Mucosa of descending colon (tissue), 3 donors: ENCODE data around the gene TSPAN17. TPM values are rescaled to one million over a fixed set of nuclear protein-coding genes. Genes with fewer than 3 reads are reported as not detected.

Source experiments
- ATAC-seq: fragments of 200-7000 bp; cut with Tn5 transposase; one replicate; pipeline ENCODE4 v1.9.1; 2020; ENCODE audit warnings: mild to moderate bottlenecking, moderate library complexity
- DNase-seq, 3 donors: peaks; one replicate each; pipeline ENCODE4 v3.0.0-alpha.2; 2020
- H3K36me3 ChIP-seq: fragments of 200-600 bp; one replicate; pipeline ENCODE4 v1.8.0; 2021; ENCODE audit warnings: low read depth, mild to moderate bottlenecking
- H3K4me1 ChIP-seq: fragments of 200-600 bp; one replicate; pipeline ENCODE4 v1.8.0; 2021; ENCODE audit warnings: low read depth, mild to moderate bottlenecking
- H3K4me3 ChIP-seq: fragments of 200-600 bp; one replicate; pipeline ENCODE4 v1.8.0; 2021; ENCODE audit warnings: mild to moderate bottlenecking
- H3K9me3 ChIP-seq: fragments of 200-600 bp; one replicate; pipeline ENCODE4 v1.8.0; 2021; ENCODE audit warnings: mild to moderate bottlenecking
- CTCF ChIP-seq: fragments of 200-600 bp; IDR thresholded peaks from one replicate; pipeline ENCODE4 v1.8.0; 2022; ENCODE audit warnings: antibody characterized with exemption, mild to moderate bottlenecking
- intact Hi-C, 2 donors: fragments of 100-400 bp; cut with DNase I in 1 of 2; cut with micrococcal nuclease in 1 of 2; formaldehyde crosslinking; loops; one replicate each; pipeline versions ENCODE4 v1.11.0 to v1.11.1; 2022; cut with DNase I, micrococcal nuclease
- total RNA-seq, 3 donors: library from RNA; stranded (reverse); fragmentation: NEBNext Ultra II Directional in 2 of 3; extraction: Animal tissue kit (Norgen Biotek cat#: 25700) in 2 of 3; gene quantifications; one replicate each; pipeline versions ENCODE4 v1.2.1 to v1.2.4, GENCODE V29; 2021 to 2023
- donor health status: DM: no; HTN: no; CAD: no; lungs with moderate emphysema.
- donor health status: DM: no; HTN: no; CAD: no.
- donor health status: DM: no; HTN: yes; CAD: no.

TSPAN17 gene
- total RNA-seq, 3 donors from 2014 or later = 25.7 to 36.3 (median 31.9) TPM

- DNase-seq = no peak
- TF ChIP-seq CTCF = no peak
- no peak for ATAC-seq
- Histone ChIP-seq H3K4me3 (no peak overlapping the region), H3K4me1 (peaks cover 13% of the 10 kb centered on the region), H3K9me3 (no peaks in the 10 kb centered on the region), H3K36me3 (no peaks in the 10 kb centered on the region)
- intact Hi-C loops = no loop called here
Observed at GRCh38 chr5:176659512-176659839, 12.2 kb downstream of the TSPAN17 start.

GRCh38 chr5:176659860-176660461 is 12.7 kb downstream of the TSPAN17 start:
- H3K36me3 ChIP-seq = no peaks in the 10 kb centered on the region
- H3K4me1 ChIP-seq = peaks cover 13% of the 10 kb centered on the region
- intact Hi-C loops = no loop called here
- no peak for TF ChIP-seq CTCF
- H3K9me3 ChIP-seq = no peaks in the 10 kb centered on the region
- DNase-seq (no peak), ATAC-seq (no peak)
- H3K4me3 ChIP-seq = no peak overlapping the region

DNA sequence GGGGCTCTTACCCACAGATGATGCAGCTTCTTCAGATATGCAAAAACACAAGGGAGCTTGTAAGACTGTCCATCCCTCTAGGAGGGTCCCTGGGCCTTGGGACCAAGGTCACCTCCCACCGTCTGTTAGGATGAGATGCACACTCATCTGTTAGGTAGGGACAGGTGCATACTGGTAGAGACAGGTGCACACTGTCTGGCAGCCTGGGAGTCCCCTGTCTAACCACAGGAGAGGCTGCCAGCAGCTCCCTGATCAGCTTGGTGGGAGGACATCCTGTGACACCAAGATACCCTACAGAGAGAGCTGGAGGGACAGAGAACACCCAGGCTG is 13.2 kb downstream of the TSPAN17 start:
- Histone ChIP-seq H3K4me3 (no peak overlapping the region), H3K9me3 (no peaks in the 10 kb centered on the region), H3K36me3 (no peaks in the 10 kb centered on the region), H3K4me1 (peaks cover 13% of the 10 kb centered on the region)
- DNase-seq (no peak), ATAC-seq (no peak)
- no peak for TF ChIP-seq CTCF
- intact Hi-C loops = no loop called here

DNA sequence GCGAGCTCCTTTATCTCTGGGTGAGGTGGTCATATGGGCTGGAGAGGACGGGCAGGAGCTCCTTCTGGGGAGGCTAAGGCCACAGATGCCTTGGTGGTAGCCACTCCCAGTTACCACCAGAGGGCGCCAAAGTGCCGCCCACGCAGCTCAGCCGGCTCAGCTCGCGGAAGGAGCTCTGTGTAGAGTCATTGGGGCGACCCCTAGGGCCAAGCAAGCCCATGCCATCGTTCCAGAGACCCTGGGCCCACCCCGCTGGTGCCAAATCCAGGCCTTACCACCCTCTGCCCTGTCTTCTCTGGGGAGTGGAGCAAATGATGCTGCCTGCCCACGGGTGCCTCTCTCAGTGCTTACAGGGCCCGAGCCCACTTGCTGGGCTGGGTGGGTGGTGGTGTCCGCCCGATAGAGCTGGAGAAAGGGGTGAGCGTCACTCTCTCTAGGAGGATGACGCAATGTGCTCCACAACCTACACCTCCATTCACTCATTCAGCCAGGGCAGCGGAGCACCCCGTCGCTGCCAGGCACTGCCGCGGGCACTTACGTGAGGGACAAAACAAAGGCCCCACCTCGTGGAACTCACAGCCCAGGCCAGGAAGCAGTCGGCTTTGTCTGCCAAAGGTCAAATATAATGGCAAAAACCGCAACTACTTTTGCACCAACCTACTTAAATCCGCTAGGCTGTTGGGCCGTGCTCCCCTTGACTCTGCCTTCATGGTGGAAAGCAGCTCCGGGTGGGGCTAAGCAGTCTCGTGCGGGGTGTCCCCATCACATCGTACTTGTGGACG is 13.8 kb downstream of the TSPAN17 start:
- TF ChIP-seq CTCF = peak; percentile 96
- Histone ChIP-seq H3K4me3 (no peak overlapping the region), H3K36me3 (no peaks in the 10 kb centered on the region), H3K4me1 (peaks cover 13% of the 10 kb centered on the region), H3K9me3 (no peaks in the 10 kb centered on the region)
- ATAC-seq = peak; percentile 80
- intact Hi-C loops = no loop called here
- DNase-seq = peak; percentile 69 to 79 (median 78)

DNA sequence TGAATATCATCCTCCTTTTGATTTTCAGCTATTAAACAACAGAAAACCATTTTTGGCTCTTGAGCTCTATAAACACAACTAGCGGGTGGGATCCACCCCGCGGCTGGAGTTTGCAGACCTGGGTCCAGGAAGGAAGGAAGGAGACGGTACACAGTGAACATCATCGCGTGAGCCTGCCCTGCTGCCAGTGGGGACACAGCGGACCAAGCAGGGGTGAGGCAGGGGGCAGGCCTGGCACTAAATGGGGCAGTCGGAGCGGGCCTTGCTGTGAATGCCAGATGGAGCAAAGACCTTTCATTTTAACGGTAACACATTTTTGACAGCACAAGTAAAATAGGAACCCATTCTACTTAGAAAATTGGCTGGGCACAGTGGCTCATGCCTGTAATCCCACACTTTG is 14.4 kb downstream of the TSPAN17 start:
- no peaks in the 10 kb centered on the region for H3K36me3 ChIP-seq
- H3K9me3 ChIP-seq = no peaks in the 10 kb centered on the region
- no peak for TF ChIP-seq CTCF
- peaks cover 13% of the 10 kb centered on the region for H3K4me1 ChIP-seq
- no peak overlapping the region for H3K4me3 ChIP-seq
- no peak for DNase-seq
- ATAC-seq = no peak
- intact Hi-C loops = no loop called here
